Neural cell (in vitro differentiated cells): ENCODE data around the gene SLC2A8. TPM values are rescaled to one million over a fixed set of nuclear protein-coding genes. Genes with fewer than 3 reads are reported as not detected.

Source experiments
- H2AFZ ChIP-seq: fragments of 200-600, 300-800 bp; sonication (generic), shearing (Covaris generic); 2 replicates; pipeline ENCODE4 v1.6.0; 2014; ENCODE audit warnings: low read depth, mild to moderate bottlenecking, antibody characterized with exemption, low read length, moderate library complexity
- H3F3A ChIP-seq: fragments of 200-600 bp; shearing (Covaris generic); 2 replicates; pipeline ENCODE4 v1.6.1; 2016; ENCODE audit warnings: mild to moderate bottlenecking, moderate library complexity, mixed read lengths, antibody characterized with exemption, low read length; ENCODE audit not compliant: insufficient read depth, poor library complexity, severe bottlenecking
- H3K27ac ChIP-seq: fragments of 200-600, 300-800 bp; sonication (generic), shearing (Covaris generic); 2 replicates; pipeline ENCODE4 v1.5.1; 2014; ENCODE audit warnings: mild to moderate bottlenecking, low read length, moderate library complexity
- H3K27me3 ChIP-seq: fragments of 300-800, 200-600 bp; sonication (generic), shearing (Covaris generic); 2 replicates; pipeline ENCODE4 v1.6.0; 2014; ENCODE audit warnings: mild to moderate bottlenecking, low read depth, low read length, moderate library complexity; ENCODE audit not compliant: insufficient read depth
- H3K36me3 ChIP-seq: fragments of 300-800, 200-600 bp; sonication (generic), shearing (Covaris generic); 2 replicates; pipeline ENCODE4 v1.5.1; 2014; ENCODE audit warnings: mild to moderate bottlenecking, antibody characterized with exemption, low read length, moderate library complexity; ENCODE audit not compliant: insufficient read depth
- H3K4me2 ChIP-seq: fragments of 300-800, 200-600 bp; sonication (generic), shearing (Covaris generic); 2 replicates; pipeline ENCODE4 v1.6.0; 2014; ENCODE audit warnings: mild to moderate bottlenecking, low read length
- H3K4me3 ChIP-seq: fragments of 300-800, 200-600 bp; sonication (generic), shearing (Covaris generic); 2 replicates; pipeline ENCODE4 v1.5.1; 2014; ENCODE audit warnings: mild to moderate bottlenecking, low read length, moderate library complexity
- H3K79me2 ChIP-seq: fragments of 200-600 bp; shearing (Covaris generic); replicated peaks from 2 replicates; pipeline ENCODE4 v1.6.0; 2014; ENCODE audit warnings: mild to moderate bottlenecking, low read length, moderate library complexity; ENCODE audit not compliant: insufficient read depth
- H3K9ac ChIP-seq: fragments of 300-800, 200-600 bp; sonication (generic), shearing (Covaris generic); 2 replicates; pipeline ENCODE4 v1.6.1; 2016; ENCODE audit warnings: mild to moderate bottlenecking, low read length, mixed read lengths
- H3K9me2 ChIP-seq: fragments of 200-600 bp; shearing (Covaris generic); 2 replicates; pipeline ENCODE4 v1.6.1; 2016; ENCODE audit warnings: mild to moderate bottlenecking, low read length, mixed read lengths; ENCODE audit not compliant: insufficient read depth
- H3K9me3 ChIP-seq: fragments of 200-600, 300-800 bp; sonication (generic), shearing (Covaris generic); 2 replicates; pipeline ENCODE4 v1.6.1; 2016; ENCODE audit warnings: mild to moderate bottlenecking, mixed run types, low read length, moderate library complexity, mixed read lengths
- H4K20me1 ChIP-seq: fragments of 200-600 bp; shearing (Covaris generic); 2 replicates; pipeline ENCODE4 v1.6.1; 2016; ENCODE audit warnings: mild to moderate bottlenecking, mixed run types; ENCODE audit not compliant: insufficient read depth
- CTCF ChIP-seq: fragments of 450-650 bp; IDR thresholded peaks from 2 replicates; pipeline ENCODE4 v1.5.1; 2014; ENCODE audit warnings: antibody characterized with exemption, mild to moderate bottlenecking, moderate library complexity; ENCODE audit not compliant: poor library complexity, severe bottlenecking
- EP300 ChIP-seq: fragments of 450-650 bp; conservative IDR thresholded peaks from 2 replicates; pipeline ENCODE4 v1.6.1; 2014; ENCODE audit warnings: antibody characterized with exemption, mild to moderate bottlenecking, moderate library complexity; ENCODE audit not compliant: poor library complexity, severe bottlenecking
- EZH2 ChIP-seq: fragments of 200-600, 300-800 bp; shearing (Covaris generic), sonication (generic); IDR thresholded peaks from 2 replicates; pipeline ENCODE4 v1.6.1; 2014; ENCODE audit warnings: antibody characterized with exemption, low read length, borderline replicate concordance, mild to moderate bottlenecking; ENCODE audit not compliant: insufficient read depth, poor library complexity, severe bottlenecking
- MXI1 ChIP-seq: fragments of 450-650 bp; conservative IDR thresholded peaks from 2 replicates; pipeline ENCODE4 v1.6.1; 2014; ENCODE audit warnings: antibody characterized with exemption, mild to moderate bottlenecking; ENCODE audit not compliant: poor library complexity, severe bottlenecking
- POLR2AphosphoS5 ChIP-seq: IDR thresholded peaks from 2 replicates; pipeline ENCODE4 v1.6.1; 2012
- RAD21 ChIP-seq: fragments of 450-650 bp; conservative IDR thresholded peaks from 2 replicates; pipeline ENCODE4 v1.6.1; 2014; ENCODE audit warnings: antibody characterized with exemption, mild to moderate bottlenecking, moderate library complexity
- REST ChIP-seq: IDR thresholded peaks from 2 replicates; pipeline ENCODE4 v1.6.1; 2012; ENCODE audit warnings: borderline replicate concordance
- SMC3 ChIP-seq: fragments of 450-650 bp; conservative IDR thresholded peaks from 2 replicates; pipeline ENCODE4 v1.6.1; 2014; ENCODE audit warnings: antibody characterized with exemption, mild to moderate bottlenecking, moderate library complexity; ENCODE audit not compliant: poor library complexity
- TAF1 ChIP-seq: IDR thresholded peaks from 2 replicates; pipeline ENCODE4 v1.6.1; 2012; ENCODE audit warnings: low read depth
- polyA plus RNA-seq: library from polyadenylated mRNA; depleted of rRNA; stranded (reverse); fragments of >200 nt; gene quantifications from 2 replicates; pipeline ENCODE4 v1.2.3, GENCODE V29; 2014

SLC2A8 gene
- polyA plus RNA-seq, 1 donor from 2014 or later: 10.2 TPM

GRCh38 chr9:127452691-127453090, 55.7 kb downstream of the SLC2A8 start:
- H4K20me1 ChIP-seq: no peaks in the 10 kb centered on the region
- peaks cover 8% of the 10 kb centered on the region for H3K79me2 ChIP-seq
- no peak overlapping the region for H3K27ac ChIP-seq
- H3K4me2 ChIP-seq: peak overlapping the region; percentile 87
- no peaks in the 10 kb centered on the region for H3K27me3 ChIP-seq
- H2AFZ ChIP-seq: no peak overlapping the region
- peak overlapping the region; percentile 86 for H3K4me3 ChIP-seq
- TF ChIP-seq RAD21 (no peak), CTCF (no peak), SMC3 (no peak), TAF1 (no peak), MXI1 (no peak), POLR2AphosphoS5 (no peak), EZH2 (no peak), REST (no peak), EP300 (no peak)
- H3K9ac ChIP-seq: peak overlapping the region; percentile 77
- H3K9me2 ChIP-seq: no peaks in the 10 kb centered on the region
- H3K9me3 ChIP-seq: no peaks in the 10 kb centered on the region
- no peaks in the 10 kb centered on the region for H3K36me3 ChIP-seq
- H3F3A ChIP-seq: no peaks in the 10 kb centered on the region

DNA sequence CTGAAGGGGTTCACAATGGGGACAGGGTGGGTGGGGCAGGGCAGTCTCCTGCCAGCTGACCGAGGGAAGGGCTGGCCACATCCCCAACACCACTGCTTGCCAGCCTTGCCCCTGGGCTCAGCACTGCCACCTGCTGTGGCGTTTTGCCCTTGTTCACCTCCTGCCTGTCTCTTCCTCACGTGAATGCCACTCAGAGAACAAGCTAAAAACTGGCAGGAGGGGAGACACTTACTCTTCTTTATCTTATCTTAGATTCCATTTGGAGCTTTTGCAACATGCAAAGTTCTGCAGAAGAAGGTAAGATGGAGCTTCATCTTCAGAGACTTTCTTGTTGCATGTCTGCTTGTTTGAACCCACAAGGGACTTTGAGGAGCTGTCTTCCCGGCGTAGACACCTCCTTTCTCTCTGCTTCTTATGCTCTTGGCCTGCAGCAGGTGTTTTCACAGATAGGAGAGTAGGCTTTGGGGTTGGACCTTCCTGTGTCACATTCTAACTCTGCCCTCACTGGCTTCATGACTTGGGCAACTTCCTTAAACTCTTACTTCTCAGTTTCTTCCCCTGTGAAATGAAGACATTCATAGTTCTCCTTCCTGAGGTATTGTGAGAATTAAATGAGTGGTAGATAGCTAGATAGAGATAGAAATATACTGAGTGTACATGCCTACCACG, 58.5 kb downstream of the SLC2A8 start:
- Histone ChIP-seq H3K9me2 (no peaks in the 10 kb centered on the region), H2AFZ (no peak overlapping the region), H3K9ac (no peak overlapping the region), H3K79me2 (no peaks in the 10 kb centered on the region), H3K4me3 (no peak overlapping the region), H4K20me1 (no peaks in the 10 kb centered on the region), H3K36me3 (no peaks in the 10 kb centered on the region), H3K9me3 (no peaks in the 10 kb centered on the region), H3K27ac (no peak overlapping the region), H3K27me3 (no peaks in the 10 kb centered on the region), H3F3A (no peaks in the 10 kb centered on the region), H3K4me2 (no peak overlapping the region)
- TF ChIP-seq EZH2 (no peak), MXI1 (no peak), RAD21 (no peak), EP300 (no peak), SMC3 (no peak)
